Lung (tissue), 12 donors: ENCODE data around the gene BHLHA9. TPM values are rescaled to one million over a fixed set of nuclear protein-coding genes. Genes with fewer than 3 reads are reported as not detected.

ENCODE experiments used
- ATAC-seq: fragments of 200-7000 bp; cut with Tn5 transposase; one replicate; pipeline ENCODE4 v1.9.1; 2020; ENCODE audit warnings: moderate number of reproducible peaks; ENCODE audit not compliant: insufficient read depth, low FRiP score
- DNase-seq, 3 donors: peaks; one replicate each; pipeline ENCODE4 v3.0.0-alpha.2; 2013 to 2017
- H3K27ac ChIP-seq, 2 donors: one replicate each; pipeline ENCODE4 v1.5.1; 2013; ENCODE audit warnings: mild to moderate bottlenecking in 2 of 2, moderate library complexity in 2 of 2, control low read depth in 1 of 2, inconsistent platforms in 1 of 2, low read depth in 1 of 2, low read length in 1 of 2
- H3K27me3 ChIP-seq, 3 donors: one replicate each; pipeline ENCODE4 v1.5.1; 2013; ENCODE audit warnings: low read length in 2 of 3; ENCODE audit not compliant: control insufficient read depth in 3 of 3, insufficient read depth in 3 of 3
- H3K36me3 ChIP-seq, 4 donors: one replicate each; pipeline ENCODE4 v1.5.1; 2013; ENCODE audit warnings: low read length in 4 of 4, mild to moderate bottlenecking in 1 of 4, moderate library complexity in 1 of 4; ENCODE audit not compliant: control insufficient read depth in 4 of 4, insufficient read depth in 4 of 4
- H3K4me1 ChIP-seq, 5 donors: one replicate each; pipeline ENCODE4 v1.5.1; 2013; ENCODE audit warnings: low read length in 5 of 5, mild to moderate bottlenecking in 2 of 5, moderate library complexity in 1 of 5; ENCODE audit not compliant: control insufficient read depth in 5 of 5, insufficient read depth in 5 of 5
- H3K4me3 ChIP-seq: one replicate; pipeline ENCODE4 v1.5.1; 2013; ENCODE audit warnings: mild to moderate bottlenecking, control low read depth, moderate library complexity
- H3K9ac ChIP-seq, 2 donors: one replicate each; pipeline ENCODE4 v1.5.1; 2013; ENCODE audit warnings: low read length in 2 of 2, control low read depth in 1 of 2; ENCODE audit not compliant: insufficient read depth in 1 of 2
- H3K9me3 ChIP-seq, 4 donors: one replicate each; pipeline ENCODE4 v1.5.1; 2013; ENCODE audit warnings: low read length in 3 of 4, mild to moderate bottlenecking in 1 of 4, moderate library complexity in 1 of 4; ENCODE audit not compliant: control insufficient read depth in 4 of 4, insufficient read depth in 3 of 4
- WGBS, 2 donors: extraction: QIAGEN DNeasy Blood & Tissue Kit; methylation state at CpG; one replicate each; pipeline ENCODE4 v1.1.7; 2013; 5-methylcytosine and 5-hydroxymethylcytosine counted together
- polyA plus RNA-seq, 2 donors: library from polyadenylated mRNA; stranded (reverse); fragments of 200-250 nt; gene quantifications; one replicate each; pipeline ENCODE4 v1.2.1, GENCODE V29; 2013
- total RNA-seq, 2 donors: library from RNA; depleted of rRNA in 1 of 2; stranded (reverse); fragments of >200 nt in 1 of 2; gene quantifications; one replicate each; pipeline ENCODE4 v1.2.1, GENCODE V29; 2014 to 2021
- TF ChIP-seq, protein P1 (sequence below): IDR thresholded peaks from 2 replicates; pipeline ENCODE4 v1.5.1; 2012; ENCODE audit warnings: mild to moderate bottlenecking; ENCODE audit errors: control extremely low read depth, extremely low read depth
- donor health status: control.
- donor health status: control.
- donor health status: Bipolar disorder and iron deficiency.
- donor health status: healthy.
- donor health status: DM: yes; HTN: yes; CAD: no.

BHLHA9 gene
- total and polyA plus RNA-seq, 4 donors = not detected

DNA sequence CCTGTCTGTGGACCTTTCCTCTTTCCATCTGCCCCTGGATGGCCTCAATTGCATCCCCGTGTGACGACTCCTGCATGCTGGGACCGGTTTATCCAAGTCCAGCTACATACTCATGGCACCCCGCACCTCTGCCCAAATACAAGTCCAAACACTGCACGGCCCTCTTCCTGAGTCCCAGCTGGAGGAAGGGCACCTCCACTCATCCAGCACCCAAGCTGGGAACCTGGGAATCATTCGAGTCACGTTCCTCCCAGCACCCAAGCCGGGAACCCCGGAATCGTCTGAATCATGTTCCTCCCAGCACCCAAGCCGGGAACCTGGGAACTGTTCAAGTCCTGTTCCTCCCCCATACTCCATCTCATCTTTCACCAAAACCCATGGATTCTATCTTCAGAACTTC, 19.5 kb downstream of the BHLHA9 start:
- no peaks in the 10 kb centered on the region for H3K4me1 ChIP-seq
- DNase-seq = no peak
- peaks cover 0 to 2% (median 0%) of the 10 kb centered on the region in 4 donors for H3K9me3 ChIP-seq
- H3K9ac ChIP-seq = no peak overlapping the region
- 87 to 89% methylated on average over 11 of the region's 11 CpGs for WGBS, 2 donors
- no peaks in the 10 kb centered on the region for H3K27me3 ChIP-seq
- TF ChIP-seq, protein P1, sequence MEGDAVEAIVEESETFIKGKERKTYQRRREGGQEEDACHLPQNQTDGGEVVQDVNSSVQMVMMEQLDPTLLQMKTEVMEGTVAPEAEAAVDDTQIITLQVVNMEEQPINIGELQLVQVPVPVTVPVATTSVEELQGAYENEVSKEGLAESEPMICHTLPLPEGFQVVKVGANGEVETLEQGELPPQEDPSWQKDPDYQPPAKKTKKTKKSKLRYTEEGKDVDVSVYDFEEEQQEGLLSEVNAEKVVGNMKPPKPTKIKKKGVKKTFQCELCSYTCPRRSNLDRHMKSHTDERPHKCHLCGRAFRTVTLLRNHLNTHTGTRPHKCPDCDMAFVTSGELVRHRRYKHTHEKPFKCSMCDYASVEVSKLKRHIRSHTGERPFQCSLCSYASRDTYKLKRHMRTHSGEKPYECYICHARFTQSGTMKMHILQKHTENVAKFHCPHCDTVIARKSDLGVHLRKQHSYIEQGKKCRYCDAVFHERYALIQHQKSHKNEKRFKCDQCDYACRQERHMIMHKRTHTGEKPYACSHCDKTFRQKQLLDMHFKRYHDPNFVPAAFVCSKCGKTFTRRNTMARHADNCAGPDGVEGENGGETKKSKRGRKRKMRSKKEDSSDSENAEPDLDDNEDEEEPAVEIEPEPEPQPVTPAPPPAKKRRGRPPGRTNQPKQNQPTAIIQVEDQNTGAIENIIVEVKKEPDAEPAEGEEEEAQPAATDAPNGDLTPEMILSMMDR = no peak
- no peak overlapping the region for H3K27ac ChIP-seq
- H3K4me3 ChIP-seq = no peak overlapping the region
- no peaks in the 10 kb centered on the region for H3K36me3 ChIP-seq
- ATAC-seq = no peak

DNA sequence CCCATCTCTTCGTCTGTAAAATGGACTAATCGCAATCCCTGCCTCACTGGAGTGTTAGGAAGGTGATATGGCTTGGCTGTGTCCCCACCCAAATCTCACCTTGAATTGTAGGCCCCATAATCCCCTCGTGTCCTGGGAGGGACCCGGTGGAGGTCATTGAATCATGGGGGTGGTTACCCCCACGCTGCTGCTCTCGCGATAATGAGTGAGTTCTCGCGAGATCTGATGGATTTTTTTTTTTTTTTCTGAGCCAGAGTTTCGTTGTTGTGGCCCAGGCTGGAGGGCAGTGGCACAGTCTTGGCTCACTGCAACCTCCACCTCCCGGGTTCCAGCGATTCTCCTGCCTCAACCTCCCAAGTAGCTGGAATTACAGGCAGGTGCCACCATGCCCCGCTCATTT, 20.4 kb downstream of the BHLHA9 start:
- H3K4me1 ChIP-seq = peaks cover 0 to 2% (median 0%) of the 10 kb centered on the region in 5 donors
- H3K36me3 ChIP-seq = no peaks in the 10 kb centered on the region
- 94 to 97% methylated on average over 13 of the region's 13 CpGs for WGBS, 2 donors
- no peak overlapping the region for H3K27ac ChIP-seq
- H3K27me3 ChIP-seq = no peaks in the 10 kb centered on the region
- no peak overlapping the region for H3K4me3 ChIP-seq
- ATAC-seq (no peak), DNase-seq (no peak)
- TF ChIP-seq, protein P1 = no peak
- H3K9ac ChIP-seq = no peak overlapping the region
- H3K9me3 ChIP-seq = peaks cover 0 to 2% (median 0%) of the 10 kb centered on the region in 4 donors

DNA sequence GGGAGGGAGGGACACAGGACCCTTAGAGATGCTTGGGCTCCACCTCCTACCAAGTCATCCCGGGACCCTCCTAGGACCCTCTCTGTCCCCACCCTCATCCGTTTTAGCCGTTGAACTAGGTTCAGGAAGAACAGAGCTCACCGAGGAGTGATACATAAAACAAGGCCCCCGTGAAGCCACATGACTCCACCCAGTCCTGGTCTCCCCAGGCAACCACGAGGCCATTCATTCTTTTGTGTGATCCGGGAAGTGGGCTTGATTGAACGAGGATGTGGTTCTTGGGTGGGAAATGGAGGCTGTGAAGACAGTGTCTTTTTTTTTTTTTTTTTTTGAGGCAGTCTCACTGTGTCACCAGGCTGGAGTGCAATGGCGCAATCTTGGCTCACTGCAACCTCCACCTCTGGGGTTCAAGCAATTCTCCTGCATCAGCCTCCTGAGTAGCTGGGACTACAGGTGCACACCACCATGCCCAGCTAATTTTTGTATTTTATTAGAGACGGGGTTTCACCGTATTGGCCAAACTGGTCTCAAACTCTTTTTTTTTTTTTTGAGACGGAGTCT, 24.0 kb downstream of the BHLHA9 start:
- DNase-seq (no peak), ATAC-seq (no peak)
- Histone ChIP-seq H3K9me3 (peaks cover 0 to 2% (median 0%) of the 10 kb centered on the region in 4 donors), H3K36me3 (no peaks in the 10 kb centered on the region), H3K9ac (no peak overlapping the region), H3K27ac (no peak overlapping the region), H3K4me3 (no peak overlapping the region), H3K27me3 (peaks cover 0 to 6% (median 0%) of the 10 kb centered on the region in 3 donors), H3K4me1 (peaks cover 0 to 8% (median 0%) of the 10 kb centered on the region in 5 donors)
- WGBS, 2 donors = 43 to 57% methylated on average over 12 of the region's 12 CpGs
- TF ChIP-seq, protein P1 = no peak

DNA sequence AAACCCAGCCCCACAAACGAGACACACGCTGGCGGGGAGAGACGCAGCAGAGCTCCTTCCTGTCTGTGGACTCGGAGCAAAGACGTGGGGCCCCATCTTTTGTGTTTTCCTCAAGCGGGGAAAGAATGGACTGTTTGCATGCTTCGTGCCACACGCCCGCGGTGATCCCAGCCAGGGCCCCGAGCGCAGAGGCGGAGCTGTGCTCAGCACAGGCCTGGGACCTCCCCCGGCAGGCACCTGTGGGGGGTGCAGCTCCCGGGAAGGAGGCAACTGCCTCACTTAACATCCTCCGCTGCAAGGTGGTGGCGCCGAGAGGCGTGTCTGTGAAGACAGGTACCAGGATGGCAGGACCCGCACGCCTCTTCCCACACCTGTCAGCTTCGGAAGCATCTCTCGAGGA, 28.4 kb downstream of the BHLHA9 start:
- peak; percentile 18 to 35 (median 35) for DNase-seq
- H3K36me3 ChIP-seq = no peaks in the 10 kb centered on the region
- WGBS, 2 donors = 12 to 15% methylated on average over 24 of the region's 24 CpGs
- no peak for ATAC-seq
- H3K4me3 ChIP-seq = no peak overlapping the region
- peaks cover 0 to 8% (median 0%) of the 10 kb centered on the region in 5 donors for H3K4me1 ChIP-seq
- H3K27ac ChIP-seq = no peak overlapping the region
- H3K9me3 ChIP-seq = no peaks in the 10 kb centered on the region
- H3K27me3 ChIP-seq = peaks cover 0 to 14% (median 0%) of the 10 kb centered on the region in 3 donors
- no peak overlapping the region for H3K9ac ChIP-seq
- TF ChIP-seq, protein P1 = no peak
